Stomach (tissue), 9 donors: ENCODE data around the gene OR13D1. TPM values are rescaled to one million over a fixed set of nuclear protein-coding genes. Genes with fewer than 3 reads are reported as not detected.
"Not testable (repeated sequence)": the region's sequence is repeated elsewhere in the genome, so short reads cannot be mapped to it uniquely, and the experiment has no call there.

Experiments
- DNase-seq, 2 donors: peaks; one replicate each; pipeline versions ENCODE4 v3.0.0 to v3.0.0-alpha.2; 2013 to 2019
- H3K27ac ChIP-seq, 5 donors: fragments of 200-600 bp in 4 of 5; sonication (generic) in 4 of 5; one replicate each; pipeline ENCODE4 v1.5.1; 2013 to 2019; ENCODE audit warnings: mild to moderate bottlenecking in 1 of 5, moderate library complexity in 1 of 5
- H3K27me3 ChIP-seq, 3 donors: fragments of 200-600 bp; sonication (generic); one replicate each; pipeline ENCODE4 v1.5.1; 2017 to 2019; ENCODE audit warnings: mixed run types in 1 of 3
- H3K36me3 ChIP-seq, 4 donors: fragments of 200-600 bp; sonication (generic); 1 replicate in 3 of 4; 2 replicates in 1 of 4; pipeline ENCODE4 v1.5.1; 2016 to 2019
- H3K4me1 ChIP-seq, 4 donors: fragments of 200-600 bp; sonication (generic); one replicate each; pipeline ENCODE4 v1.5.1; 2016 to 2019
- H3K4me3 ChIP-seq, 4 donors: fragments of 200-600 bp; sonication (generic) in 3 of 4; one replicate each; pipeline ENCODE4 v1.5.1; 2016 to 2019; ENCODE audit warnings: mild to moderate bottlenecking in 1 of 4
- H3K9me3 ChIP-seq, 4 donors: fragments of 200-600 bp; sonication (generic); one replicate each; pipeline ENCODE4 v1.5.1; 2016 to 2019
- EP300 ChIP-seq: sonication (generic); formaldehyde crosslinking; IDR thresholded peaks from one replicate; pipeline ENCODE4 v1.6.1; 2017; ENCODE audit warnings: antibody characterized with exemption
- POLR2A ChIP-seq, 4 donors: fragments of 450-650 bp; IDR thresholded peaks; one replicate each; pipeline ENCODE4 v1.6.1; 2016; ENCODE audit warnings: antibody characterized with exemption in 4 of 4, control low read depth in 2 of 4, mild to moderate bottlenecking in 1 of 4, moderate library complexity in 1 of 4
- POLR2AphosphoS5 ChIP-seq, 3 donors: sonication (generic); formaldehyde crosslinking; IDR thresholded peaks; one replicate each; pipeline ENCODE4 v1.6.1; 2016; ENCODE audit warnings: antibody characterized with exemption in 3 of 3
- WGBS, 5 donors: extraction: QIAGEN DNeasy Blood & Tissue Kit in 3 of 5; methylation state at CpG; one replicate each; pipeline versions ENCODE4 v1.1.5 to v1.1.7; 2013 to 2018; 5-methylcytosine and 5-hydroxymethylcytosine counted together
- intact Hi-C: fragments of 100-400 bp; cut with DNase I; formaldehyde crosslinking; loops from one replicate; pipeline ENCODE4 v1.15.1; 2023; ENCODE audit warnings: low total_unique reads
- polyA plus RNA-seq, 3 donors: library from polyadenylated mRNA; stranded (reverse); fragments of 200-250 nt; gene quantifications; one replicate each; pipeline ENCODE4 v1.2.3, GENCODE V29; 2013
- total RNA-seq, 5 donors: library from RNA; depleted of rRNA; stranded (reverse); fragments of >200 nt; gene quantifications; one replicate each; pipeline versions ENCODE4 v1.1.0 to v1.2.3, GENCODE V29; 2014 to 2016
- TF ChIP-seq, protein P1 (sequence below), 7 experiments: fragments of 450-650 bp in 4 of 7; fragments of 200-600 bp in 3 of 7; sonication (generic) in 3 of 7; IDR thresholded peaks; one replicate each; pipeline ENCODE4 v1.5.1; 2016 to 2019; ENCODE audit warnings: antibody characterized with exemption in 7 of 7, control low read depth in 2 of 7, mild to moderate bottlenecking in 1 of 7
- donor health status: healthy with polysubstance abuse.
- donor health status: Bipolar disorder and iron deficiency.
- donor health status: healthy.

Gene OR13D1
- total and polyA plus RNA-seq, 8 donors: not detected

DNA sequence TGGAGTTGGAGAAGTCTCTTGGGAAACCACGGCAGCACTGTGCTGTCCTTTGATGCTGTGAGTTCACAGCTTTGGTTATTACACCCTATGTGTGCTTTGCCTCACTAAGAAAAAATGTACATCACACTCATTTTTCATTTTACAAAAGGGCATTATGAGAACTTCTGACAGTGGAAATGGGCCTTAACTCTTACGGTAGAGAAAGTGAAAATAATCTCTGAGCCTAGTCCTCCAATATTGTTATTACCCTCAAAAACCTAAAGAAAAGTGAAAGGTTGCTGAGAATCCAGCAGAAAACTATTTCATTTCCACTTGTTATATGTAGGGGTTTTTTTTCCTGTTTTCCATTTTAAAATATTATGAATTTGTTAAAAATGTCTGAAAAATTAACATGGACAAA is 8.2 kb upstream of the OR13D1 start:
- DNase-seq: no peak
- intact Hi-C loops: no loop called here
- Histone ChIP-seq H3K9me3 (no peaks in the 10 kb centered on the region), H3K27ac (no peak overlapping the region), H3K27me3 (no peaks in the 10 kb centered on the region), H3K4me1 (no peaks in the 10 kb centered on the region), H3K4me3 (no peak overlapping the region), H3K36me3 (no peaks in the 10 kb centered on the region)
- TF ChIP-seq, protein P1, sequence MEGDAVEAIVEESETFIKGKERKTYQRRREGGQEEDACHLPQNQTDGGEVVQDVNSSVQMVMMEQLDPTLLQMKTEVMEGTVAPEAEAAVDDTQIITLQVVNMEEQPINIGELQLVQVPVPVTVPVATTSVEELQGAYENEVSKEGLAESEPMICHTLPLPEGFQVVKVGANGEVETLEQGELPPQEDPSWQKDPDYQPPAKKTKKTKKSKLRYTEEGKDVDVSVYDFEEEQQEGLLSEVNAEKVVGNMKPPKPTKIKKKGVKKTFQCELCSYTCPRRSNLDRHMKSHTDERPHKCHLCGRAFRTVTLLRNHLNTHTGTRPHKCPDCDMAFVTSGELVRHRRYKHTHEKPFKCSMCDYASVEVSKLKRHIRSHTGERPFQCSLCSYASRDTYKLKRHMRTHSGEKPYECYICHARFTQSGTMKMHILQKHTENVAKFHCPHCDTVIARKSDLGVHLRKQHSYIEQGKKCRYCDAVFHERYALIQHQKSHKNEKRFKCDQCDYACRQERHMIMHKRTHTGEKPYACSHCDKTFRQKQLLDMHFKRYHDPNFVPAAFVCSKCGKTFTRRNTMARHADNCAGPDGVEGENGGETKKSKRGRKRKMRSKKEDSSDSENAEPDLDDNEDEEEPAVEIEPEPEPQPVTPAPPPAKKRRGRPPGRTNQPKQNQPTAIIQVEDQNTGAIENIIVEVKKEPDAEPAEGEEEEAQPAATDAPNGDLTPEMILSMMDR (IDR thresholded peaks at IDR 0.05): no peak
- TF ChIP-seq EP300 (no peak), POLR2AphosphoS5 (IDR thresholded peaks at IDR 0.05) (no peak), POLR2A (IDR thresholded peaks at IDR 0.05) (no peak)
- 46 to 58% (median 56%) methylated on average over 2 of the region's 2 CpGs for WGBS, 5 donors

DNA sequence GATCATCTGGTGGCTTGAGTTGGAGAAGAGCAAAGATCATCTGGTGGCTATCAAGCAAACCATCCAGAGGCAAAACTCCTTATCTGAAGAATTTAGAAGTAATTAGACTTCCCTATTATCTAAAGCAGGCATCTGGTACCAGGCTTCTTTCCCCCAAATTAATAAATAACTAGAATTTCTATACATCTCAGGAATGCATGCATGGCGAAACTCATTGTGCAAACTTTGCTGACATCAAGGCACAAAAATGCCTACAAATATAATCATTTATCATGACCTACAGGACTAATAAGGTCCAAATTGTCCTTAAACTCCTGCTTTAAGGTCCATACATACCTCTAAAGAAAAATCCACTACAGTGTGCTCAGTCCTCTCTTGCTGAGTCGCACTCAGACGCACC is 6.0 kb downstream of the OR13D1 start:
- Histone ChIP-seq H3K4me3 (no peak overlapping the region), H3K4me1 (no peaks in the 10 kb centered on the region), H3K27me3 (no peaks in the 10 kb centered on the region), H3K36me3 (no peaks in the 10 kb centered on the region), H3K27ac (no peak overlapping the region), H3K9me3 (no peaks in the 10 kb centered on the region)
- WGBS, 5 donors: 79 to 90% (median 82%) methylated on average over 3 of the region's 3 CpGs
- DNase-seq: no peak
- TF ChIP-seq, protein P1 (IDR thresholded peaks at IDR 0.05): no peak
- TF ChIP-seq EP300: no peak
- TF ChIP-seq POLR2AphosphoS5 (IDR thresholded peaks at IDR 0.05): no peak
- TF ChIP-seq POLR2A (IDR thresholded peaks at IDR 0.05): no peak
- intact Hi-C loops: no loop called here

DNA sequence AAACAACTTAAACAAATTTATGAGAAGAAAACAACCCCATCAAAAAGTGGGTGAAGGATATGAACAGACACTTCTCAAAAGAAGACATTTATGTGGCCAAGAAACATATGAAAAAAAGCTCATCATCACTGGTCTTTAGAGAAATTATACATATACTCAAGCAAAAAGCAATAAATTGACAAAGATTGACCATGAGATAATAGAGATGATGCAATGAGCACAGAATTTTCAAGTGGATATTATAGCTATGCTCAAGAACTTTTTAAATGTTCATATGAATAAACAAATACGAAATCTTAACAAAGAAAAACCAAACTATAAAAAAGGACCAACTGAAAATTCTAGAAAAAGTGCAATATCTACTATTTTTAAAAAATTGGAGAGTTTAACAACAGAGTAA is 14.4 kb downstream of the OR13D1 start:
- H3K9me3 ChIP-seq: peaks cover 0 to 16% (median 4%) of the 10 kb centered on the region in 4 donors
- H3K27me3 ChIP-seq, intact Hi-C loops, H3K36me3 ChIP-seq, H3K27ac ChIP-seq, H3K4me3 ChIP-seq, DNase-seq, H3K4me1 ChIP-seq: not testable (repeated sequence)
- WGBS, 5 donors: 28 to 54% (median 39%) methylated on average over 1 of the region's 1 CpG

DNA sequence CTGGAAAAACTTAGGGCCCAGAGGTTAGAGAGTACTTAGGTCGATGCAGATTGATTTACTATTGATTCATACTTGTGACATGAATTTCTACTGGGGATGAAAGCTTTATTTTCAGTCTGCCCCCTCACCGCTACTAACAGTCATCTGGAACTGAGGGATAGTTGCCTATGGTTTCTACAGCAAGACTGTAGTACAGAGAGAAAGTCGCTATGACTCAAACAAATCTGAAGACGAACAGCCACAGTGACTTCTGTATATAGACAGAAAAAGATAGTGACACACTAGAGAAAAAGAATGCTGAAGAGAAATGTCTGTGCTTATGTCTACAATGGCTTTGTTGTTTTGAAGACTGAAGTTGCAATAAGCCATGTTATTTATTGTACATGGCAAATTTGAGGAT is 17.3 kb downstream of the OR13D1 start:
- intact Hi-C loops: no loop called here
- DNase-seq: no peak
- no peak overlapping the region for H3K4me3 ChIP-seq
- TF ChIP-seq POLR2A (IDR thresholded peaks at IDR 0.05) (no peak), POLR2AphosphoS5 (IDR thresholded peaks at IDR 0.05) (no peak), EP300 (no peak)
- TF ChIP-seq, protein P1 (IDR thresholded peaks at IDR 0.05): no peak
- H3K9me3 ChIP-seq: peaks cover 0 to 10% (median 4%) of the 10 kb centered on the region in 4 donors
- no peak overlapping the region for H3K27ac ChIP-seq
- no peaks in the 10 kb centered on the region for H3K4me1 ChIP-seq
- no peaks in the 10 kb centered on the region for H3K27me3 ChIP-seq
- 69 to 84% (median 80%) methylated on average over 4 of the region's 4 CpGs for WGBS, 5 donors
- H3K36me3 ChIP-seq: no peaks in the 10 kb centered on the region

DNA sequence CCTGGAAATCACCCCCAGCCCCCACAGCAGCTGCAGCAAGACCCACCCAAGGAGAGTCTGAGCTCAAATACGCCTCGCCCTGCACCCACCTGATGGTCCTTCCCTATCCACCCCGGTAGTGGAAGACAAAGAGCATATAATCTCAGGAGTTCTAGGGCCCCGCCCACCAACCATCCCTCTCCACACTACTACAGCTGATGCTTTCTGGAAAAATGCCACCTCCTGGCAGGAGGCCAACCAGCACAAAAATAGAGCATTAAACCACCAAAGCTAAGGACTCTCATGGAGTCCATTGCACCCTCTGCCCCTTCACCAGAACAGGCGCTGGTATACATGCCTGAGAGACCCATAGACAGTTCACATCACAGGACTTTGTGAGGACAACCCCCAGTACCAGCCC is 30.7 kb downstream of the OR13D1 start:
- Histone ChIP-seq H3K4me3 (no peak overlapping the region), H3K4me1 (no peaks in the 10 kb centered on the region), H3K36me3 (no peaks in the 10 kb centered on the region), H3K27ac (no peak overlapping the region), H3K9me3 (no peaks in the 10 kb centered on the region), H3K27me3 (no peaks in the 10 kb centered on the region)
- WGBS, 5 donors: 69 to 87% (median 83%) methylated on average over 3 to 5 of the region's 5 CpGs
- no peak for TF ChIP-seq EP300
- TF ChIP-seq, protein P1 (IDR thresholded peaks at IDR 0.05): no peak
- intact Hi-C loops: no loop called here
- no peak for DNase-seq
